Panc1 (cell line): ENCODE data around the gene KIF4A. TPM values are rescaled to one million over a fixed set of nuclear protein-coding genes. Genes with fewer than 3 reads are reported as not detected.

Source experiments
- ATAC-seq: fragments of 200-7000 bp; cut with Tn5 transposase; 2 replicates; pipeline ENCODE4 v1.9.1; 2020; ENCODE audit warnings: mild to moderate bottlenecking, moderate library complexity
- BruUV-seq: library from RNA; stranded (reverse); fragments of 400-500 nt; replicated peaks from 2 replicates; lab custom pipeline; 2021; lab: Mats Ljungman, UMichigan
- CTCF ChIA-PET: fragments of 300-600 bp; sonication (Branson Sonifier 250); formaldehyde crosslinking; loops from one replicate; lab custom pipeline; 2022; ENCODE audit warnings: antibody characterized with exemption; lab: Charles Lee
- POLR2A ChIA-PET: fragments of 300-600 bp; sonication (Branson Sonifier 250); formaldehyde crosslinking; loops from one replicate; lab custom pipeline; 2022; ENCODE audit warnings: antibody characterized with exemption; lab: Charles Lee
- DNase-seq: peaks from one replicate; pipeline ENCODE4 v3.0.0-alpha.2; 2010; ENCODE audit warnings: low read depth, low spot score
- H3K27ac ChIP-seq: 2 replicates; pipeline ENCODE4 v1.5.1; 2011; ENCODE audit warnings: mild to moderate bottlenecking, low read length, inconsistent platforms
- H3K27me3 ChIP-seq: fragments of 200-500 bp; sonication (Bioruptor generic); 2 replicates; pipeline ENCODE4 v1.6.0; 2014; ENCODE audit warnings: low read length, inconsistent platforms; ENCODE audit not compliant: control insufficient read depth, insufficient read depth
- H3K36me3 ChIP-seq: fragments of 200-500 bp; sonication (Bioruptor generic); 2 replicates; pipeline ENCODE4 v1.5.1; 2014; ENCODE audit warnings: inconsistent platforms, mild to moderate bottlenecking, low read length, moderate library complexity; ENCODE audit not compliant: control insufficient read depth, insufficient read depth
- H3K4me1 ChIP-seq: 2 replicates; pipeline ENCODE4 v1.5.1; 2011; ENCODE audit warnings: inconsistent platforms, mild to moderate bottlenecking, low read length, moderate library complexity; ENCODE audit not compliant: control insufficient read depth, insufficient read depth
- H3K4me3 ChIP-seq, 2 experiments: 2 replicates each; pipeline ENCODE4 v1.5.1; 2011 to 2012; ENCODE audit warnings: low read depth in 2 of 2, low read length in 2 of 2, mild to moderate bottlenecking in 2 of 2, inconsistent platforms in 1 of 2, moderate library complexity in 1 of 2
- H3K9me3 ChIP-seq: fragments of 200-500 bp; sonication (Bioruptor generic); 2 replicates; pipeline ENCODE4 v1.5.1; 2014; ENCODE audit warnings: low read depth, mild to moderate bottlenecking, inconsistent platforms, low read length, moderate library complexity; ENCODE audit not compliant: control insufficient read depth, insufficient read depth
- CTCF ChIP-seq: fragments of 450-650 bp; IDR thresholded peaks from 2 replicates; pipeline ENCODE4 v1.5.1; 2017; ENCODE audit warnings: mild to moderate bottlenecking
- POLR2AphosphoS5 ChIP-seq: IDR thresholded peaks from 2 replicates; pipeline ENCODE4 v1.6.1; 2012; ENCODE audit warnings: mild to moderate bottlenecking, low read depth, low read length, moderate library complexity
- SIN3A ChIP-seq: IDR thresholded peaks from 2 replicates; pipeline ENCODE4 v1.6.1; 2012; ENCODE audit warnings: low read depth, mild to moderate bottlenecking, low read length, moderate library complexity, borderline replicate concordance; ENCODE audit not compliant: insufficient read depth
- TCF7L2 ChIP-seq: IDR thresholded peaks from 2 replicates; pipeline ENCODE4 v1.6.1; 2011; ENCODE audit warnings: mild to moderate bottlenecking, low read depth, low read length, inconsistent platforms
- in situ Hi-C: cut with HindIII; loops from 2 replicates; pipeline ENCODE4 v1.10.0; 2016; ENCODE audit warnings: low sequenced_read_pairs, low pct_unique_long_range_greater_than_20kb
- intact Hi-C: fragments of 100-400 bp; cut with micrococcal nuclease; formaldehyde crosslinking; loops from one replicate; pipeline ENCODE4 v1.10.0; 2022; ENCODE audit not compliant: unreplicated experiment
- total RNA-seq: library from RNA; stranded (reverse); gene quantifications from one replicate; pipeline ENCODE4 v1.2.1, GENCODE V29; 2021; ENCODE audit not compliant: unreplicated experiment
- TF ChIP-seq, protein P1 (sequence below), 2 experiments: IDR thresholded peaks; 2 replicates each; pipeline ENCODE4 v1.6.1; 2011 to 2012; ENCODE audit warnings: low read depth in 2 of 2, control low read depth in 1 of 2, low read length in 1 of 2, mild to moderate bottlenecking in 1 of 2, moderate library complexity in 1 of 2; ENCODE audit not compliant: insufficient read depth in 1 of 2

The KIF4A gene
- total RNA-seq, 1 experiment from 2014 or later, result 62.6 TPM

DNA sequence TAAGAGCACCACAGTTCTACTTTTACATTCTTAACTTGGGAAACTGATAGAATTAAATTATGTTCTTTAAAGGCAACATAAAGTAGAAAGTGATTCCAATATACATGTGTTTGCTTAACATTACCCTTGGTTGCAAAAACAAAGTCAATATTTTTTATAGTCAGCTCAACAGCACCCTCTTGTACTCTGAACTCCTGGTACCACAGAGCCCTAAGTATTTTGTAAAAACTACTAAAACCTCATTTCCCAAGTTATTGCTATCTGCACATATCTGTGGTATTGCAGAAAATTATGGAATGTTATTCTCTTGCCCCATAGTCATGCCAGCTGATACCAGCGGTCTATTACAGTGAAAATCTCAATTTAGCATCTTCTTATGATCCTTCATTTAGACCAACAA lies 2.9 kb downstream of the KIF4A start:
- H3K27ac ChIP-seq, result peak overlapping the region; percentile 74; the same call in 1 of the 2 replicates
- CTCF ChIA-PET, result interaction anchor here (0.5 kb wide), 1 partner anchor 52 kb away, joined by 5 read pairs; no protein-coding TSS in a partner anchor
- POLR2A ChIA-PET, result no interaction called here
- no peaks in the 10 kb centered on the region for H3K9me3 ChIP-seq
- H3K27me3 ChIP-seq, result no peaks in the 10 kb centered on the region
- H3K4me1 ChIP-seq, result peaks cover 19% of the 10 kb centered on the region
- intact Hi-C loops, result no loop called here
- DNase-seq (no peak), ATAC-seq (no peak)
- H3K36me3 ChIP-seq, result peaks cover 9% of the 10 kb centered on the region; the same call in 1 of the 2 replicates
- BruUV-seq, result no TSS peak
- no peak for TF ChIP-seq CTCF
- no peak for TF ChIP-seq SIN3A
- TF ChIP-seq TCF7L2, result no peak
- no peak for TF ChIP-seq POLR2AphosphoS5
- TF ChIP-seq, protein P1, sequence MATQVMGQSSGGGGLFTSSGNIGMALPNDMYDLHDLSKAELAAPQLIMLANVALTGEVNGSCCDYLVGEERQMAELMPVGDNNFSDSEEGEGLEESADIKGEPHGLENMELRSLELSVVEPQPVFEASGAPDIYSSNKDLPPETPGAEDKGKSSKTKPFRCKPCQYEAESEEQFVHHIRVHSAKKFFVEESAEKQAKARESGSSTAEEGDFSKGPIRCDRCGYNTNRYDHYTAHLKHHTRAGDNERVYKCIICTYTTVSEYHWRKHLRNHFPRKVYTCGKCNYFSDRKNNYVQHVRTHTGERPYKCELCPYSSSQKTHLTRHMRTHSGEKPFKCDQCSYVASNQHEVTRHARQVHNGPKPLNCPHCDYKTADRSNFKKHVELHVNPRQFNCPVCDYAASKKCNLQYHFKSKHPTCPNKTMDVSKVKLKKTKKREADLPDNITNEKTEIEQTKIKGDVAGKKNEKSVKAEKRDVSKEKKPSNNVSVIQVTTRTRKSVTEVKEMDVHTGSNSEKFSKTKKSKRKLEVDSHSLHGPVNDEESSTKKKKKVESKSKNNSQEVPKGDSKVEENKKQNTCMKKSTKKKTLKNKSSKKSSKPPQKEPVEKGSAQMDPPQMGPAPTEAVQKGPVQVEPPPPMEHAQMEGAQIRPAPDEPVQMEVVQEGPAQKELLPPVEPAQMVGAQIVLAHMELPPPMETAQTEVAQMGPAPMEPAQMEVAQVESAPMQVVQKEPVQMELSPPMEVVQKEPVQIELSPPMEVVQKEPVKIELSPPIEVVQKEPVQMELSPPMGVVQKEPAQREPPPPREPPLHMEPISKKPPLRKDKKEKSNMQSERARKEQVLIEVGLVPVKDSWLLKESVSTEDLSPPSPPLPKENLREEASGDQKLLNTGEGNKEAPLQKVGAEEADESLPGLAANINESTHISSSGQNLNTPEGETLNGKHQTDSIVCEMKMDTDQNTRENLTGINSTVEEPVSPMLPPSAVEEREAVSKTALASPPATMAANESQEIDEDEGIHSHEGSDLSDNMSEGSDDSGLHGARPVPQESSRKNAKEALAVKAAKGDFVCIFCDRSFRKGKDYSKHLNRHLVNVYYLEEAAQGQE (IDR thresholded peaks at IDR 0.05; ENCODE audit: insufficient read depth in 1 of 2, low read depth in 2 of 2, low read length in 1 of 2), result no peak
- in situ Hi-C loops, result no loop called here
- H3K4me3 ChIP-seq, result no peak overlapping the region; a peak in 1 of 4 replicates

- no peak for DNase-seq
- CTCF ChIA-PET, result no interaction called here
- no TSS peak for BruUV-seq
- Histone ChIP-seq H3K4me3 (no peak overlapping the region; a peak in 1 of 4 replicates), H3K27me3 (no peaks in the 10 kb centered on the region), H3K27ac (peak overlapping the region; percentile 29; the same call in 1 of the 2 replicates), H3K9me3 (no peaks in the 10 kb centered on the region), H3K4me1 (peaks cover 19% of the 10 kb centered on the region), H3K36me3 (peaks cover 10% of the 10 kb centered on the region; the same call in 1 of the 2 replicates)
- POLR2A ChIA-PET, result no interaction called here
- ATAC-seq, result no peak
- TF ChIP-seq, protein P1 (IDR thresholded peaks at IDR 0.05; ENCODE audit: insufficient read depth in 1 of 2, low read depth in 2 of 2, low read length in 1 of 2), result no peak
- no peak for TF ChIP-seq TCF7L2
- no peak for TF ChIP-seq SIN3A
- no peak for TF ChIP-seq CTCF
- no peak for TF ChIP-seq POLR2AphosphoS5
- intact Hi-C loops (no loop called here), in situ Hi-C loops (no loop called here)
Observed at GRCh38 chrX:70293621-70294020, 3.7 kb downstream of the KIF4A start.
